ENCODE measurements around the gene UBTD2.

Gene UBTD2

GRCh38 chr5:172188893-172189692 is 94.5 kb downstream of the UBTD2 start:
- no peak for TF ChIP-seq TCF4 (CRISPR knock-in tag; IDR thresholded peaks at IDR 0.05; ENCODE audit: borderline replicate concordance)
- TF ChIP-seq ZNF8 (CRISPR knock-in tag; IDR thresholded peaks at IDR 0.05): no peak
- TF ChIP-seq BACH2 (CRISPR knock-in tag; IDR thresholded peaks at IDR 0.05; ENCODE audit: borderline replicate concordance): no peak
- no peak for TF ChIP-seq GLIS3 (CRISPR knock-in tag; IDR thresholded peaks at IDR 0.05)
- TF ChIP-seq ISL1 (CRISPR knock-in tag; IDR thresholded peaks at IDR 0.05): no peak
- no peak for TF ChIP-seq CSDC2 (CRISPR knock-in tag; IDR thresholded peaks at IDR 0.05)
- TF ChIP-seq ESRRG (CRISPR knock-in tag; IDR thresholded peaks at IDR 0.05): no peak
- TF ChIP-seq ZFP3 (CRISPR knock-in tag; IDR thresholded peaks at IDR 0.05): no peak
- TF ChIP-seq ZNF70 (CRISPR knock-in tag; IDR thresholded peaks at IDR 0.05): no peak
- TF ChIP-seq ZC3H10 (CRISPR knock-in tag; IDR thresholded peaks at IDR 0.05): no peak
- TF ChIP-seq, protein P1, sequence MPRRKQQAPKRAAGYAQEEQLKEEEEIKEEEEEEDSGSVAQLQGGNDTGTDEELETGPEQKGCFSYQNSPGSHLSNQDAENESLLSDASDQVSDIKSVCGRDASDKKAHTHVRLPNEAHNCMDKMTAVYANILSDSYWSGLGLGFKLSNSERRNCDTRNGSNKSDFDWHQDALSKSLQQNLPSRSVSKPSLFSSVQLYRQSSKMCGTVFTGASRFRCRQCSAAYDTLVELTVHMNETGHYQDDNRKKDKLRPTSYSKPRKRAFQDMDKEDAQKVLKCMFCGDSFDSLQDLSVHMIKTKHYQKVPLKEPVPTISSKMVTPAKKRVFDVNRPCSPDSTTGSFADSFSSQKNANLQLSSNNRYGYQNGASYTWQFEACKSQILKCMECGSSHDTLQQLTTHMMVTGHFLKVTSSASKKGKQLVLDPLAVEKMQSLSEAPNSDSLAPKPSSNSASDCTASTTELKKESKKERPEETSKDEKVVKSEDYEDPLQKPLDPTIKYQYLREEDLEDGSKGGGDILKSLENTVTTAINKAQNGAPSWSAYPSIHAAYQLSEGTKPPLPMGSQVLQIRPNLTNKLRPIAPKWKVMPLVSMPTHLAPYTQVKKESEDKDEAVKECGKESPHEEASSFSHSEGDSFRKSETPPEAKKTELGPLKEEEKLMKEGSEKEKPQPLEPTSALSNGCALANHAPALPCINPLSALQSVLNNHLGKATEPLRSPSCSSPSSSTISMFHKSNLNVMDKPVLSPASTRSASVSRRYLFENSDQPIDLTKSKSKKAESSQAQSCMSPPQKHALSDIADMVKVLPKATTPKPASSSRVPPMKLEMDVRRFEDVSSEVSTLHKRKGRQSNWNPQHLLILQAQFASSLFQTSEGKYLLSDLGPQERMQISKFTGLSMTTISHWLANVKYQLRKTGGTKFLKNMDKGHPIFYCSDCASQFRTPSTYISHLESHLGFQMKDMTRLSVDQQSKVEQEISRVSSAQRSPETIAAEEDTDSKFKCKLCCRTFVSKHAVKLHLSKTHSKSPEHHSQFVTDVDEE (CRISPR knock-in tag; IDR thresholded peaks at IDR 0.05): no peak
- TF ChIP-seq, protein P2, sequence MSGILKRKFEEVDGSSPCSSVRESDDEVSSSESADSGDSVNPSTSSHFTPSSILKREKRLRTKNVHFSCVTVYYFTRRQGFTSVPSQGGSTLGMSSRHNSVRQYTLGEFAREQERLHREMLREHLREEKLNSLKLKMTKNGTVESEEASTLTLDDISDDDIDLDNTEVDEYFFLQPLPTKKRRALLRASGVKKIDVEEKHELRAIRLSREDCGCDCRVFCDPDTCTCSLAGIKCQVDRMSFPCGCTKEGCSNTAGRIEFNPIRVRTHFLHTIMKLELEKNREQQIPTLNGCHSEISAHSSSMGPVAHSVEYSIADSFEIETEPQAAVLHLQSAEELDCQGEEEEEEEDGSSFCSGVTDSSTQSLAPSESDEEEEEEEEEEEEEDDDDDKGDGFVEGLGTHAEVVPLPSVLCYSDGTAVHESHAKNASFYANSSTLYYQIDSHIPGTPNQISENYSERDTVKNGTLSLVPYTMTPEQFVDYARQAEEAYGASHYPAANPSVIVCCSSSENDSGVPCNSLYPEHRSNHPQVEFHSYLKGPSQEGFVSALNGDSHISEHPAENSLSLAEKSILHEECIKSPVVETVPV (CRISPR knock-in tag; IDR thresholded peaks at IDR 0.05): no peak
- no peak for ATAC-seq

DNA sequence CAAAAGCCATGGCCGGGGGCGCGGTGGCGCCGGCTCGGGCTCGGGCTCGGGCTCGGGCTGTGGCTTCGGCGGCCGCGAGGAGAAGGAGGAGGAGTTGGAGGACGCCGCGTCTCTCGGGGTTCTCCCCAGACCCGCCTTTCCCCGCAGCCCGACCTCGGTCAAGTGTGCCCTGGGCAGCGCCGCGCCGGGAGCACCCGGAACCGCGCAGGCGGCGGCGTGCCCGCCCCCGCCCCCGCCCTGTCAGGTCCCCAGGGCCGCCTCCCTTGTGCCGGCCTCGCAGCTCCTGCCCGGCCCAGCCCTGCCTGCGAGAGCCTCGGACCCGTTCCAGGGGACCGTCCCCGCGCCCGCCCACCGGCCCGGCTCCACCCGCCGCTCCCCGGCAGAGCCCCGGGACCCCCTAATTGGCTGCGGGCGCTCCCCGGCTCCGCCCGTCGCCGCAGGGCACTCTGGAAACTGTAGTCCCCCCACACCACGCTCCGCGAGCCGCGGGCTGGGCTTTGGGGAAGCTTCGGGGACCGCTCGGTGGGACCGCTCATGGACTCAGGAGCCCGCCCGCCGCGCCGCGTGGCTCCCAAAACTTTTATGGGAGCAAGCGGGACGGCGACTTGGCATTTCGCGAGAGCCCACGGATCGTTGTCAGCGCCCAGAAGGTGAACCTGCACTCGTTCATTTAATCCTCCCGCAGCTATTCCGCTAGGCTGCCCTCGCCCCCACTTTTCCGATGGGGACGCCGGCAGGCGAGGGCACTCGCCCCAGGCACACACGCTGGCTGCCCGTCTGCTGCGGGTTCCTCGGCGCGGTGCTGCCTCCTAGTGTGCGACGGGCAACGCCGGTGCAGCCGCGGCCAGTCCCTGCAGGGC is 95.3 kb downstream of the UBTD2 start, which contains the start of gene STK10:
Gene STK10 (minus strand): TSS at position 192 of the 860 bp plus-strand sequence. CDS start 182 bp downstream, at position 10.
- TF ChIP-seq ZFP3 (CRISPR knock-in tag; IDR thresholded peaks at IDR 0.05) (peak; percentile 71; the same call in 1 of the 2 replicates), RARB (CRISPR knock-in tag; IDR thresholded peaks at IDR 0.05) (no peak), ZNF70 (CRISPR knock-in tag; IDR thresholded peaks at IDR 0.05) (peak; percentile 45; the same call in 1 of the 2 replicates)
- peak; percentile 91 for ATAC-seq

DNA sequence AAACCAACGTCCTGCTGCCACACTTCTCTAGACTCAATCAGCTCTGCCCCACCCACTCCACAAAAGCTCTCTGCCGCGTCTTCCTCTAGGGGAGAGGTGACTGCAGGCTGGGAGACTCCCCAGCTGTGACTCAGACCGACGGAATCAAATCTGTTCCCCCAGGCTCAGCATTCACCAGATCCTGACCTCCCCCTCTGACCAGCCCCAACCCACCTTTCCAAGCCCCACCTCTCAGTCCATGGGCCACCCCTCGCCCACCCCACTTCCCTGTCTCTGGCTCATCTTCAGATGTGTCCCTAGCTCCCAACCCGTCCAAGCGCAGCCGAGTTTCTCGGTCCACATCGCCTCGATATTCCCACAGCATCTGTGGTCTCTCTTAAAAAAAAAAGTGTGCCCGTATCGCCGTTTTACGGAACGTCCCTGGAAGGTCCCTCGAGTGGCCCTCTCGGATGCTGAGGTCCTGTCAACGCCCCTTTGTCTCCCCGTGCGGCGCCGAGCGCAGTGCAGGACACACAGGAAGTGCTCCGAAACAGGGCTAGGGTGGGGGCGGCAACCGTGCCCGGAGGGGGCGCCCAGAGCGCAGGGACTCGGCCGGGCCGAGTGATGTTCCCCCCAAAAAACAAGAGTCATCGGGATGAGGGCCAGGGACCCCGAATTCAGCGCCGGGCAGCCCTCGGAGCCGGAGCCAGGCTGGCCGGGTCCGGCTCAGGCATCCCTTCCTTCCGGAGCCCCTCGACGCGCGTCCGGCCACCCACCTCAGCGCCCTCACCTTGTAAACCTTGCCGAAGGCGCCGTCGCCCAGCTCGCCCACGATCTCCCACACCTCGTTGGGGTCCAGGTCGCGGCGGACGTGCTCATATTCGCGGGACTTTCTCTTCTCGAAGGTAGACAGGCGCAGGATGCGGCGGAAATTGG is 96.2 kb downstream of the UBTD2 start:
- ATAC-seq: peak; percentile 31
- no peak for TF ChIP-seq GLIS3 (CRISPR knock-in tag; IDR thresholded peaks at IDR 0.05)
- no peak for TF ChIP-seq ZC3H10 (CRISPR knock-in tag; IDR thresholded peaks at IDR 0.05)
- TF ChIP-seq ESRRG (CRISPR knock-in tag; IDR thresholded peaks at IDR 0.05): no peak
- no peak for TF ChIP-seq CSDC2 (CRISPR knock-in tag; IDR thresholded peaks at IDR 0.05)
- TF ChIP-seq ZFP3 (CRISPR knock-in tag; IDR thresholded peaks at IDR 0.05): no peak
- TF ChIP-seq ZNF8 (CRISPR knock-in tag; IDR thresholded peaks at IDR 0.05): no peak
- TF ChIP-seq, protein P2 (CRISPR knock-in tag; IDR thresholded peaks at IDR 0.05): no peak
- no peak for TF ChIP-seq ZNF70 (CRISPR knock-in tag; IDR thresholded peaks at IDR 0.05)
- no peak for TF ChIP-seq ISL1 (CRISPR knock-in tag; IDR thresholded peaks at IDR 0.05)
- no peak for TF ChIP-seq BACH2 (CRISPR knock-in tag; IDR thresholded peaks at IDR 0.05; ENCODE audit: borderline replicate concordance)
- TF ChIP-seq TOX (CRISPR knock-in tag; IDR thresholded peaks at IDR 0.05; ENCODE audit: borderline replicate concordance): no peak
- TF ChIP-seq OSR1 (CRISPR knock-in tag; IDR thresholded peaks at IDR 0.05): no peak
- no peak for TF ChIP-seq POU6F1 (CRISPR knock-in tag; IDR thresholded peaks at IDR 0.05; ENCODE audit: borderline replicate concordance, low read depth)
- TF ChIP-seq, protein P1 (CRISPR knock-in tag; IDR thresholded peaks at IDR 0.05): no peak
- no peak for TF ChIP-seq ZNF565 (CRISPR knock-in tag; conservative IDR thresholded peaks at IDR 0.05; ENCODE audit: low read depth)
- TF ChIP-seq RARB (CRISPR knock-in tag; IDR thresholded peaks at IDR 0.05): no peak
